ENCODE measurements around the gene DNAH7. TPM values are rescaled to one million over a fixed set of nuclear protein-coding genes. Genes with fewer than 3 reads are reported as not detected.

Gene DNAH7
- total and polyA plus RNA-seq, 2 of the 4 experiments (the other 2 are of a cell fraction) = 0.22 to 0.36 TPM

- no peak overlapping the region for H2BK20ac ChIP-seq (ENCODE audit: low read depth, low read length)
- no peak overlapping the region for H3K56ac ChIP-seq (ENCODE audit: extremely low read depth, insufficient read depth, low read length)
- no peaks in the 10 kb centered on the region; the same call in 1 of the 2 replicates for H3K27me3 ChIP-seq (ENCODE audit: control insufficient read depth, insufficient read depth, low read length)
- no peaks in the 10 kb centered on the region for H3K4me1 ChIP-seq (ENCODE audit: control insufficient read depth, insufficient read depth, low read length)
- in situ Hi-C loops (cut with MboI; ENCODE audit: low sequenced_read_pairs) = no loop called here
- no peak overlapping the region for H3K9ac ChIP-seq (ENCODE audit: low read depth, low read length)
- intact Hi-C loops (cut with micrococcal nuclease) = no loop called here
- H2BK5ac ChIP-seq (ENCODE audit: low read depth, low read length, poor library complexity, severe bottlenecking) = no peak overlapping the region
- H3K9me3 ChIP-seq (ENCODE audit: control insufficient read depth, insufficient read depth, low read length) = no peaks in the 10 kb centered on the region
- H3K9me1 ChIP-seq (ENCODE audit: insufficient read depth, low read length) = no peaks in the 10 kb centered on the region
- no peaks in the 10 kb centered on the region for H4K20me1 ChIP-seq (ENCODE audit: insufficient read depth, low read length)
- H3K27ac ChIP-seq (ENCODE audit: insufficient read depth, low read length) = no peak overlapping the region
- no peak for DNase-seq
- TF ChIP-seq CTCF (conservative IDR thresholded peaks at IDR 0.05; ENCODE audit: low read depth, low read length) = no peak
- TF ChIP-seq RAD21 (IDR thresholded peaks at IDR 0.05; ENCODE audit: low read length) = no peak
- no peak for TF ChIP-seq BHLHE40 (IDR thresholded peaks at IDR 0.05; ENCODE audit: low read depth, low read length)
- no peak for TF ChIP-seq FOS (IDR thresholded peaks at IDR 0.05; ENCODE audit: low read depth, low read length)
- no peak for TF ChIP-seq RCOR1 (IDR thresholded peaks at IDR 0.05; ENCODE audit: insufficient replicate concordance, low read length)
- no peak for TF ChIP-seq POLR2A (IDR thresholded peaks at IDR 0.05; ENCODE audit: low read depth, low read length)
- TF ChIP-seq RFX5 (IDR thresholded peaks at IDR 0.05; ENCODE audit: low read depth, low read length) = no peak
- no peak for TF ChIP-seq MAZ (IDR thresholded peaks at IDR 0.05; ENCODE audit: borderline replicate concordance, low read depth, low read length)
- no peak for TF ChIP-seq CHD1 (IDR thresholded peaks at IDR 0.05; ENCODE audit: low read depth, low read length)
- TF ChIP-seq MAFK (IDR thresholded peaks at IDR 0.05; ENCODE audit: low read depth, low read length) = no peak
- no peak for TF ChIP-seq MXI1 (IDR thresholded peaks at IDR 0.05; ENCODE audit: borderline replicate concordance, low read depth, low read length)
- no peak for TF ChIP-seq SMC3 (IDR thresholded peaks at IDR 0.05; ENCODE audit: low read depth, low read length)
- TF ChIP-seq CEBPB (IDR thresholded peaks at IDR 0.05; ENCODE audit: low read depth, low read length) = no peak
- no peak for TF ChIP-seq USF2 (IDR thresholded peaks at IDR 0.05; ENCODE audit: low read depth, low read length)
- no peak for TF ChIP-seq NFE2L2 (IDR thresholded peaks at IDR 0.05; ENCODE audit: low read depth, low read length)
- TF ChIP-seq ELK1 (IDR thresholded peaks at IDR 0.05; ENCODE audit: borderline replicate concordance, low read depth, low read length) = no peak
- no peak overlapping the region for H2AFZ ChIP-seq (replicated peaks; ENCODE audit: low read length, poor library complexity)
- ATAC-seq (ENCODE audit: low read depth) = no peak
- H3K36me3 ChIP-seq (ENCODE audit: control insufficient read depth, insufficient read depth, low read length) = no peaks in the 10 kb centered on the region
- no peak overlapping the region for H2BK15ac ChIP-seq (ENCODE audit: low read depth, low read length)
- H2BK120ac ChIP-seq (ENCODE audit: low read depth, low read length) = no peak overlapping the region
- H4K5ac ChIP-seq (ENCODE audit: low read depth, low read length) = no peak overlapping the region
- BruUV-seq (replicated peaks) = no TSS peak
- H3K4me2 ChIP-seq (ENCODE audit: low read depth, low read length) = no peak overlapping the region
- ChIA-PET POLR2A (ENCODE audit: unreplicated experiment) (no interaction called here), CTCF (interaction anchor here (1.7 kb wide), 1 partner anchor 9 kb away, joined by 5 read pairs; no protein-coding TSS in a partner anchor)
- no CpG with 5 or more reads among the region's 2 CpGs for WGBS, 2 experiments (ENCODE audit: extremely low coverage in 2 of 2, insufficient read length in 1 of 2)
- H3K79me1 ChIP-seq (ENCODE audit: low read depth in 1 of 2, low read length in 2 of 2) = no peaks in the 10 kb centered on the region
- H3K14ac ChIP-seq (replicated peaks; ENCODE audit: low read depth, low read length) = no peak overlapping the region
- no peak overlapping the region for H2AK5ac ChIP-seq (ENCODE audit: low read depth, low read length)
- no peak overlapping the region for H2AK9ac ChIP-seq (replicated peaks; ENCODE audit: low read depth, low read length, poor library complexity)
- H3K4ac ChIP-seq (ENCODE audit: low read depth, low read length) = no peak overlapping the region
- no peak overlapping the region for H4K91ac ChIP-seq (ENCODE audit: insufficient read depth, low read depth, low read length)
- no peak overlapping the region for H3K4me3 ChIP-seq (ENCODE audit: insufficient read depth, low read depth, low read length)
- H4K8ac ChIP-seq (ENCODE audit: low read depth in 2 of 2, low read length in 2 of 2) = no peak overlapping the region
- no peak overlapping the region for H3K18ac ChIP-seq (ENCODE audit: low read depth, low read length)
- no peak overlapping the region for H3K23ac ChIP-seq (ENCODE audit: low read depth, low read length)
- dilution Hi-C loops (cut with HindIII; ENCODE audit: low sequenced_read_pairs, unreplicated experiment) = no loop called here
Observed at GRCh38 chr2:195993623-195994022, 75.0 kb downstream of the DNAH7 start.

Measured in IMR-90 (cell line).